ENCODE measurements around the gene RFX4.

DNA sequence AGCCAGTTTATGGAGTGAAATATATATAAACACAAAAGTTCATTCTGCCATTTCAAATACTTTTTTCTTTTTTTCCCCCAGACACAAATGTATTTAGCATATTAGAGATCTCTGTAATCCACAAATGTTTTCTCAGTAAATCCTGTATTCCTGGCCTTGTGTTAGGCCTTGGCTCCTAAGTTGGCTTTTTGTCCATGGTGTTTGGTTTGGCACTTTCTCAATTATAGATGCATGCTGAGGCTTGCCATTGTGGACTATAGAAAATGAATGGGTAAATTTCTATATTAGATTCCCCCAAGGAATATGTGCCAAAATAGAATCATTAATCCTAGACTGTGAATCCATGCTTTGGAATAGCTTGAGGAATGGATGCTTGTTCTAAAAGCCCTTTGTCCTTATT, 208.7 kb downstream of the RFX4 start:
- no peak for TF ChIP-seq CTCF (conservative IDR thresholded peaks at IDR 0.05)
- no peak for TF ChIP-seq ZFX (IDR thresholded peaks at IDR 0.05)

All from C4-2B (cell line).